SU-DHL-6 (cell line): Measurements from ENCODE around the gene ELK4.

Experiments
- EZH2phosphoT487 ChIP-seq: fragments of 200-600 bp; sonication (generic), shearing (Covaris generic); conservative IDR thresholded peaks from 2 replicates; pipeline ENCODE4 v1.6.1; 2018; ENCODE audit warnings: mild to moderate bottlenecking, antibody characterized with exemption, low read length, moderate library complexity, mixed read lengths
- TF ChIP-seq, protein P1 (sequence below): fragments of 200-600 bp; sonication (generic); IDR thresholded peaks from one replicate; pipeline ENCODE4 v1.5.1; 2017; ENCODE audit warnings: antibody characterized with exemption, mild to moderate bottlenecking, low read length, moderate library complexity; ENCODE audit not compliant: insufficient read depth, poor library complexity, severe bottlenecking

GRCh38 chr1:205633421-205633976, 1.7 kb upstream of the ELK4 start:
- TF ChIP-seq, protein P1, sequence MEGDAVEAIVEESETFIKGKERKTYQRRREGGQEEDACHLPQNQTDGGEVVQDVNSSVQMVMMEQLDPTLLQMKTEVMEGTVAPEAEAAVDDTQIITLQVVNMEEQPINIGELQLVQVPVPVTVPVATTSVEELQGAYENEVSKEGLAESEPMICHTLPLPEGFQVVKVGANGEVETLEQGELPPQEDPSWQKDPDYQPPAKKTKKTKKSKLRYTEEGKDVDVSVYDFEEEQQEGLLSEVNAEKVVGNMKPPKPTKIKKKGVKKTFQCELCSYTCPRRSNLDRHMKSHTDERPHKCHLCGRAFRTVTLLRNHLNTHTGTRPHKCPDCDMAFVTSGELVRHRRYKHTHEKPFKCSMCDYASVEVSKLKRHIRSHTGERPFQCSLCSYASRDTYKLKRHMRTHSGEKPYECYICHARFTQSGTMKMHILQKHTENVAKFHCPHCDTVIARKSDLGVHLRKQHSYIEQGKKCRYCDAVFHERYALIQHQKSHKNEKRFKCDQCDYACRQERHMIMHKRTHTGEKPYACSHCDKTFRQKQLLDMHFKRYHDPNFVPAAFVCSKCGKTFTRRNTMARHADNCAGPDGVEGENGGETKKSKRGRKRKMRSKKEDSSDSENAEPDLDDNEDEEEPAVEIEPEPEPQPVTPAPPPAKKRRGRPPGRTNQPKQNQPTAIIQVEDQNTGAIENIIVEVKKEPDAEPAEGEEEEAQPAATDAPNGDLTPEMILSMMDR, result no peak
- no peak for TF ChIP-seq EZH2phosphoT487
